A673 (cell line): Measurements from ENCODE around the gene FRMD5.

Experiments used
- CTCF ChIP-seq: fragments of 300-800, 200-600 bp; sonication (generic); conservative IDR thresholded peaks from 2 replicates; pipeline ENCODE4 v1.5.1; 2017; ENCODE audit warnings: low read depth, mild to moderate bottlenecking, antibody characterized with exemption, low read length, moderate library complexity, mixed read lengths
- EZH2 ChIP-seq: fragments of 200-600 bp; sonication (generic); IDR thresholded peaks from 2 replicates; pipeline ENCODE4 v1.6.1; 2017; ENCODE audit warnings: borderline replicate concordance, low read depth, mild to moderate bottlenecking, mixed read lengths, antibody characterized with exemption, low read length; ENCODE audit not compliant: poor library complexity, severe bottlenecking

GRCh38 chr15:44147636-44148035, 47.4 kb downstream of the FRMD5 start:
- TF ChIP-seq CTCF (no peak), EZH2 (no peak)
